Osteoblast (primary cell): ENCODE results near the gene RAMACL. TPM values are rescaled to one million over a fixed set of nuclear protein-coding genes. Genes with fewer than 3 reads are reported as not detected.
A peak's percentile ranks its signal among the peaks of the same experiment; 100 is the strongest.

Experiments
- DNase-seq: peaks from one replicate; pipeline ENCODE4 v3.0.0; 2011; ENCODE audit warnings: low spot score, mixed read lengths; ENCODE audit not compliant: insufficient read length; ENCODE audit errors: missing footprints
- H2AFZ ChIP-seq: 2 replicates; pipeline ENCODE4 v1.6.0; 2011; ENCODE audit warnings: mild to moderate bottlenecking, low read length
- H3K27ac ChIP-seq: 2 replicates; pipeline ENCODE4 v1.5.1; 2011; ENCODE audit warnings: mild to moderate bottlenecking, low read depth, low read length, moderate library complexity
- H3K27me3 ChIP-seq: 2 replicates; pipeline ENCODE4 v1.6.0; 2012; ENCODE audit warnings: mild to moderate bottlenecking, control low read depth, inconsistent platforms, low read length, moderate library complexity; ENCODE audit not compliant: insufficient read depth
- H3K36me3 ChIP-seq: 2 replicates; pipeline ENCODE4 v1.5.1; 2011; ENCODE audit warnings: mild to moderate bottlenecking, low read length, control low read depth, moderate library complexity; ENCODE audit not compliant: insufficient read depth
- H3K4me1 ChIP-seq: 2 replicates; pipeline ENCODE4 v1.5.1; 2011; ENCODE audit warnings: mild to moderate bottlenecking, low read length, control low read depth, moderate library complexity; ENCODE audit not compliant: insufficient read depth
- H3K4me2 ChIP-seq: 2 replicates; pipeline ENCODE4 v1.6.0; 2011; ENCODE audit warnings: mild to moderate bottlenecking, low read length; ENCODE audit not compliant: insufficient read depth
- H3K4me3 ChIP-seq: fragments of 200-600 bp; sonication (generic); 3 replicates; pipeline ENCODE4 v1.5.1; 2012; ENCODE audit warnings: mild to moderate bottlenecking, low read length, inconsistent platforms; ENCODE audit not compliant: insufficient read depth
- H3K79me2 ChIP-seq: 2 replicates; pipeline ENCODE4 v1.6.0; 2012; ENCODE audit warnings: mild to moderate bottlenecking, low read length, control low read depth, inconsistent platforms; ENCODE audit not compliant: insufficient read depth
- H3K9me3 ChIP-seq: 2 replicates; pipeline ENCODE4 v1.5.1; 2011; ENCODE audit warnings: low read depth, low read length, control low read depth
- H4K20me1 ChIP-seq: 2 replicates; pipeline ENCODE4 v1.6.0; 2012; ENCODE audit warnings: mild to moderate bottlenecking, low read length, control low read depth; ENCODE audit not compliant: insufficient read depth
- CTCF ChIP-seq: IDR thresholded peaks from 2 replicates; pipeline ENCODE4 v1.5.1; 2011; ENCODE audit warnings: mild to moderate bottlenecking, low read depth, low read length, moderate library complexity; ENCODE audit errors: extremely low read depth
- total RNA-seq: library from RNA; depleted of rRNA; stranded (reverse); fragments of >200 nt; gene quantifications from 2 replicates; pipeline ENCODE4 v1.2.3, GENCODE V29; 2012

Gene RAMACL
- total RNA-seq, 1 donor: 3.3 TPM

GRCh38 chr6:166560222-166560621 is 26.3 kb downstream of the RAMACL start:
- no peak for TF ChIP-seq CTCF
- no peaks in the 10 kb centered on the region for H3K27me3 ChIP-seq
- H3K27ac ChIP-seq: peak overlapping the region; percentile 86
- no peaks in the 10 kb centered on the region for H3K36me3 ChIP-seq
- no peak overlapping the region for H3K4me3 ChIP-seq
- H4K20me1 ChIP-seq: no peaks in the 10 kb centered on the region
- H3K4me2 ChIP-seq: no peak overlapping the region
- peaks cover 52% of the 10 kb centered on the region for H3K4me1 ChIP-seq
- H3K9me3 ChIP-seq: no peaks in the 10 kb centered on the region
- DNase-seq: no peak
- peaks cover 58% of the 10 kb centered on the region for H3K79me2 ChIP-seq
- no peak overlapping the region for H2AFZ ChIP-seq

- Histone ChIP-seq H4K20me1 (no peaks in the 10 kb centered on the region), H3K27me3 (no peaks in the 10 kb centered on the region), H3K4me1 (peaks cover 52% of the 10 kb centered on the region), H3K79me2 (peaks cover 63% of the 10 kb centered on the region), H2AFZ (no peak overlapping the region), H3K9me3 (no peaks in the 10 kb centered on the region), H3K4me2 (no peak overlapping the region), H3K36me3 (no peaks in the 10 kb centered on the region), H3K27ac (peak overlapping the region; percentile 86), H3K4me3 (no peak overlapping the region)
- no peak for TF ChIP-seq CTCF
- no peak for DNase-seq
Measured at GRCh38 chr6:166559662-166560061, 26.8 kb downstream of the RAMACL start.

DNA sequence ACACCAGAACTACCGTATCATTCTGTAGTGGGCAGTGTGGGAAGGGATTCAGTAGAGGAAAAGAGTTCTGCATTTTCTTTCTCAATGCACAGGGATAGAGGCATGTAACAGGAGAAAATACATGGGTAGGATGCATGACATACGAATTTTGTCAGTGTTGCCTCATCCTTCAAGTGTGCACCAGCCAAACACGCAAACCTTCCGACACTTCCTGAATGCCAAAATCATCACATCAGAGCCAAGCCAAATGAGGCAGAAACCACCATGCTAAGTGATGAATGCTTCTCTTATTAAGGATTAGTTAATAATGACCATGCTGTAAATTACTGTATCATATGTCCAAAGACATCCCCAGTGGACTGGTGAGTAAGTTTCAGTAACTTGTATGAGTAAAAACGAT is 27.3 kb downstream of the RAMACL start:
- H3K27ac ChIP-seq: peak overlapping the region; percentile 86
- no peak for TF ChIP-seq CTCF
- DNase-seq: no peak
- H3K4me2 ChIP-seq: peak overlapping the region; percentile 6
- no peak overlapping the region for H3K4me3 ChIP-seq
- no peaks in the 10 kb centered on the region for H3K9me3 ChIP-seq
- H2AFZ ChIP-seq: no peak overlapping the region
- no peaks in the 10 kb centered on the region for H3K27me3 ChIP-seq
- peaks cover 56% of the 10 kb centered on the region for H3K4me1 ChIP-seq
- H3K79me2 ChIP-seq: peaks cover 62% of the 10 kb centered on the region
- no peaks in the 10 kb centered on the region for H3K36me3 ChIP-seq
- H4K20me1 ChIP-seq: no peaks in the 10 kb centered on the region

DNA sequence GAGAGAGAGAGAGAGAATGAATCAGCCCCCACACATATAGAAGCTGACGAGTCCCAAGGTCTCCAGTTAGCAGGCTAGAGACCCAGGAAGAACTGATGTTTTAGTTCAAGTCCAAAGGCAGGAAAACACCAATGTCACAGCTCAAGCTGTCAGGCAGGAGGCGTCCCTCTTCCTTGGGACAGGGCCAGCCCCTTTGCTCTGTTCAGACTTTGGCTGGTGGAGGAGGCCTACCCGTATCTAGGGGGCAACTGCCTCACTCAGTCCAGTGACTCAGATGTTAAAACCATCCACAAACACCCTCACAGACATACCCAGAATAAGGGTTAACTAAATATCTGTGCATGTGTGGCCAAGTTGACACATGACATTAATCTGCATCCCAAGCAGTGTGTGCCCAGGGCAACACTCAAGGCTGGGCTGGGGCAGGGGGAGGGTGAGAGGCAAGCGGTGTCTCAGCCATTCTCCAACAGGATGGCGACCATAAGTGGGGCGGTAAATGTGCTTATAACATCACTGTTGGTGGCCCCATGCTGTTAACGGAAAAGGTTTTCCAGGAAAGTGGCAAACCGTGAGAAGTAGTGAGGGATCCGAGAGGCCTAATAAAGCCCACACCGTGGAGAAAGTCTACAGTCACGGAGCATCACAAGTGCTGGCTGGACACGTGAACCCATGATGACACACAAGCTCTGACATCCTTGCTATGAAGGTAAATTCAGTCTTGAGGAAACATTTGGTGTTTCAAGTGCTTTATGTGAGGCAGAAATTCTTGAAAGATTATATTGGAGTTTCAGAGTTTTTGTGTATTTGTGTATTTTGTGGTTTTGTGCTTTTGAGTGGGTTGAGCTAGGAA is 28.1 kb downstream of the RAMACL start:
- H2AFZ ChIP-seq: no peak overlapping the region
- H3K27ac ChIP-seq: peak overlapping the region; percentile 86
- H3K9me3 ChIP-seq: no peaks in the 10 kb centered on the region
- no peak for TF ChIP-seq CTCF
- no peak overlapping the region for H3K4me3 ChIP-seq
- H3K27me3 ChIP-seq: no peaks in the 10 kb centered on the region
- peak overlapping the region; percentile 6 for H3K4me2 ChIP-seq
- peaks cover 64% of the 10 kb centered on the region for H3K4me1 ChIP-seq
- no peak for DNase-seq
- peaks cover 59% of the 10 kb centered on the region for H3K79me2 ChIP-seq
- H3K36me3 ChIP-seq: no peaks in the 10 kb centered on the region
- H4K20me1 ChIP-seq: no peaks in the 10 kb centered on the region
